ENCODE data around the gene HDAC5.

HDAC5 gene

GRCh38 chr17:44094701-44095387 lies 28.6 kb downstream of the HDAC5 start:
- H3K27me3 ChIP-seq (ENCODE audit: insufficient read depth, low read length): no peaks in the 10 kb centered on the region
- H3K79me2 ChIP-seq (ENCODE audit: control insufficient read depth, insufficient read depth, low read length, poor library complexity): no peaks in the 10 kb centered on the region
- H3K4me2 ChIP-seq (ENCODE audit: low read length): no peak overlapping the region
- H3K79me1 ChIP-seq (ENCODE audit: low read length): peaks cover 9% of the 10 kb centered on the region
- H2BK12ac ChIP-seq (ENCODE audit: low read length): peak overlapping the region; percentile 59
- H2AFZ ChIP-seq (ENCODE audit: insufficient read depth, low read length, poor library complexity): no peak overlapping the region
- no peak overlapping the region for H3K4ac ChIP-seq (ENCODE audit: low read depth, low read length)
- H3K27ac ChIP-seq (ENCODE audit: low read depth, low read length): no peak overlapping the region
- no peak overlapping the region for H4K12ac ChIP-seq (ENCODE audit: low read depth, low read length)
- H3K4me1 ChIP-seq (ENCODE audit: control insufficient read depth in 1 of 2, insufficient read depth in 2 of 2, low read length in 2 of 2): peaks cover 23 to 24% of the 10 kb centered on the region in 2 experiments
- peak overlapping the region; percentile 62 for H3K14ac ChIP-seq (ENCODE audit: low read length)
- H2BK120ac ChIP-seq (ENCODE audit: insufficient read depth, low read length, poor library complexity): peak overlapping the region; percentile 41
- no peak overlapping the region for H3K23ac ChIP-seq (ENCODE audit: low read length)
- H3K18ac ChIP-seq (ENCODE audit: low read length): peak overlapping the region; percentile 16
- H3K4me3 ChIP-seq (ENCODE audit: low read depth, low read length): no peak overlapping the region
- peaks cover 23 to 25% of the 10 kb centered on the region in 2 experiments for H3K36me3 ChIP-seq (ENCODE audit: control insufficient read depth in 1 of 2, insufficient read depth in 2 of 2, low read length in 2 of 2)
- peak overlapping the region; percentile 70 for H4K91ac ChIP-seq (ENCODE audit: low read depth, low read length)
- no peak for DNase-seq
- no peak overlapping the region for H3K9ac ChIP-seq (ENCODE audit: low read length)
- peak overlapping the region; percentile 94 for H2AK5ac ChIP-seq (ENCODE audit: low read length)
- peak overlapping the region; percentile 44 for H2BK5ac ChIP-seq (ENCODE audit: low read depth, low read length, poor library complexity)
- no peaks in the 10 kb centered on the region for H3K9me3 ChIP-seq (ENCODE audit: insufficient read depth, low read depth, low read length)
- peak overlapping the region; percentile 82 for H4K8ac ChIP-seq (ENCODE audit: low read depth, low read length)
- no CpG with 5 or more reads among the region's 8 CpGs for WGBS (ENCODE audit: extremely low coverage, insufficient coverage, insufficient read length)

GRCh38 chr17:44093231-44093900 lies 30.1 kb downstream of the HDAC5 start:
- Histone ChIP-seq H3K27me3 (ENCODE audit: insufficient read depth, low read length) (no peaks in the 10 kb centered on the region), H3K4me1 (ENCODE audit: control insufficient read depth in 1 of 2, insufficient read depth in 2 of 2, low read length in 2 of 2) (peaks cover 23 to 25% of the 10 kb centered on the region in 2 experiments), H3K79me1 (ENCODE audit: low read length) (peaks cover 9% of the 10 kb centered on the region), H3K18ac (ENCODE audit: low read length) (no peak overlapping the region), H3K27ac (ENCODE audit: low read depth, low read length) (no peak overlapping the region), H4K12ac (ENCODE audit: low read depth, low read length) (no peak overlapping the region), H4K8ac (ENCODE audit: low read depth, low read length) (no peak overlapping the region), H3K4me3 (ENCODE audit: low read depth, low read length) (no peak overlapping the region), H3K4me2 (ENCODE audit: low read length) (no peak overlapping the region), H2AFZ (ENCODE audit: insufficient read depth, low read length, poor library complexity) (no peak overlapping the region), H3K23ac (ENCODE audit: low read length) (no peak overlapping the region), H2AK5ac (ENCODE audit: low read length) (no peak overlapping the region), H3K79me2 (ENCODE audit: control insufficient read depth, insufficient read depth, low read length, poor library complexity) (no peaks in the 10 kb centered on the region), H4K91ac (ENCODE audit: low read depth, low read length) (no peak overlapping the region), H3K36me3 (ENCODE audit: control insufficient read depth in 1 of 2, insufficient read depth in 2 of 2, low read length in 2 of 2) (peaks cover 25 to 30% of the 10 kb centered on the region in 2 experiments), H3K9ac (ENCODE audit: low read length) (no peak overlapping the region), H3K14ac (ENCODE audit: low read length) (no peak overlapping the region), H3K4ac (ENCODE audit: low read depth, low read length) (no peak overlapping the region), H2BK12ac (ENCODE audit: low read length) (no peak overlapping the region), H3K9me3 (ENCODE audit: insufficient read depth, low read depth, low read length) (no peaks in the 10 kb centered on the region), H2BK120ac (ENCODE audit: insufficient read depth, low read length, poor library complexity) (no peak overlapping the region), H2BK5ac (ENCODE audit: low read depth, low read length, poor library complexity) (no peak overlapping the region)
- no peak for DNase-seq
- WGBS (ENCODE audit: extremely low coverage, insufficient coverage, insufficient read length): no CpG with 5 or more reads among the region's 21 CpGs

- Histone ChIP-seq H3K9me3 (ENCODE audit: insufficient read depth, low read depth, low read length) (no peaks in the 10 kb centered on the region), H4K91ac (ENCODE audit: low read depth, low read length) (no peak overlapping the region), H4K12ac (ENCODE audit: low read depth, low read length) (no peak overlapping the region), H2BK5ac (ENCODE audit: low read depth, low read length, poor library complexity) (no peak overlapping the region), H3K4me2 (ENCODE audit: low read length) (no peak overlapping the region), H3K4me3 (ENCODE audit: low read depth, low read length) (no peak overlapping the region), H3K27ac (ENCODE audit: low read depth, low read length) (no peak overlapping the region), H3K27me3 (ENCODE audit: insufficient read depth, low read length) (no peaks in the 10 kb centered on the region), H2AFZ (ENCODE audit: insufficient read depth, low read length, poor library complexity) (no peak overlapping the region), H2BK12ac (ENCODE audit: low read length) (no peak overlapping the region), H4K8ac (ENCODE audit: low read depth, low read length) (no peak overlapping the region), H3K23ac (ENCODE audit: low read length) (no peak overlapping the region), H3K79me2 (ENCODE audit: control insufficient read depth, insufficient read depth, low read length, poor library complexity) (peaks cover 2% of the 10 kb centered on the region), H3K36me3 (ENCODE audit: control insufficient read depth in 1 of 2, insufficient read depth in 2 of 2, low read length in 2 of 2) (peaks cover 28 to 32% of the 10 kb centered on the region in 2 experiments), H3K18ac (ENCODE audit: low read length) (no peak overlapping the region), H3K4me1 (ENCODE audit: control insufficient read depth in 1 of 2, insufficient read depth in 2 of 2, low read length in 2 of 2) (peaks cover 20 to 26% of the 10 kb centered on the region in 2 experiments), H3K79me1 (ENCODE audit: low read length) (peaks cover 14% of the 10 kb centered on the region), H2BK120ac (ENCODE audit: insufficient read depth, low read length, poor library complexity) (no peak overlapping the region), H3K4ac (ENCODE audit: low read depth, low read length) (no peak overlapping the region), H3K9ac (ENCODE audit: low read length) (no peak overlapping the region), H2AK5ac (ENCODE audit: low read length) (no peak overlapping the region), H3K14ac (ENCODE audit: low read length) (no peak overlapping the region)
- no CpG with 5 or more reads among the region's 11 CpGs for WGBS (ENCODE audit: extremely low coverage, insufficient coverage, insufficient read length)
- no peak for DNase-seq
These were observed 31.4 kb downstream of the HDAC5 start for GRCh38 chr17:44092051-44092450.

GRCh38 chr17:44091200-44091997 lies 32.0 kb downstream of the HDAC5 start:
- no peak for DNase-seq
- H3K4me1 ChIP-seq (ENCODE audit: control insufficient read depth in 1 of 2, insufficient read depth in 2 of 2, low read length in 2 of 2): peaks cover 22 to 26% of the 10 kb centered on the region in 2 experiments

More at GRCh38 chr17:44091200-44091997, 32.0 kb downstream of the HDAC5 start:
- H3K27me3 ChIP-seq (ENCODE audit: insufficient read depth, low read length): no peaks in the 10 kb centered on the region
- H2BK120ac ChIP-seq (ENCODE audit: insufficient read depth, low read length, poor library complexity): no peak overlapping the region
- H3K79me1 ChIP-seq (ENCODE audit: low read length): peaks cover 15% of the 10 kb centered on the region
- no peak overlapping the region for H2BK5ac ChIP-seq (ENCODE audit: low read depth, low read length, poor library complexity)
- no peak overlapping the region for H3K23ac ChIP-seq (ENCODE audit: low read length)
- no peak overlapping the region for H4K91ac ChIP-seq (ENCODE audit: low read depth, low read length)
- no peak overlapping the region for H3K27ac ChIP-seq (ENCODE audit: low read depth, low read length)
- peaks cover 2% of the 10 kb centered on the region for H3K79me2 ChIP-seq (ENCODE audit: control insufficient read depth, insufficient read depth, low read length, poor library complexity)
- H3K4me2 ChIP-seq (ENCODE audit: low read length): no peak overlapping the region
- H3K4ac ChIP-seq (ENCODE audit: low read depth, low read length): no peak overlapping the region
- WGBS (ENCODE audit: extremely low coverage, insufficient coverage, insufficient read length): no CpG with 5 or more reads among the region's 14 CpGs
- no peak overlapping the region for H2BK12ac ChIP-seq (ENCODE audit: low read length)
- H4K12ac ChIP-seq (ENCODE audit: low read depth, low read length): no peak overlapping the region
- H3K36me3 ChIP-seq (ENCODE audit: control insufficient read depth in 1 of 2, insufficient read depth in 2 of 2, low read length in 2 of 2): peaks cover 28 to 33% of the 10 kb centered on the region in 2 experiments
- no peak overlapping the region for H3K14ac ChIP-seq (ENCODE audit: low read length)
- H2AK5ac ChIP-seq (ENCODE audit: low read length): no peak overlapping the region
- H4K8ac ChIP-seq (ENCODE audit: low read depth, low read length): no peak overlapping the region
- H3K4me3 ChIP-seq (ENCODE audit: low read depth, low read length): no peak overlapping the region
- H3K9me3 ChIP-seq (ENCODE audit: insufficient read depth, low read depth, low read length): no peaks in the 10 kb centered on the region
- H3K18ac ChIP-seq (ENCODE audit: low read length): no peak overlapping the region
- H3K9ac ChIP-seq (ENCODE audit: low read length): no peak overlapping the region
- no peak overlapping the region for H2AFZ ChIP-seq (ENCODE audit: insufficient read depth, low read length, poor library complexity)
